ENCODE results near the gene GALNT17.

Gene GALNT17

DNA sequence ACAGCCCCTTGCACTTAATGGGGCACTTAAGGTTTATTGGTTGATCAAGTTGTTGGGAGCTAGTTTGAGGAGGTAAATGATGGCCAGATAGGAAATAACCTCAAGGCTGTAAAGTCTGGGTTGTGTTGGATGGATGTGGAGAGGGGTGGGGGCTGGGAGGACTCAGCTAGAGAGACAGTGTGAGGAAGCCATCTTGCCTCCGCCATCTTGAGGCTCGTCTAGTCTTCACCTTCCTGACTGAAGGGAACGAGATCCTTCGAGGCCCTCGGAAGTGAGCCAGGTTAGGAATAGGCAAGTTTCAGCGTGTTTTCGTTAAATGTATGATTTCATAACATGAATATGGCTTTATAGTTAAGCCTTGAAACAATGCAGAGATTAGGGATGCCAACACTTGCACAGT lies 5.5 kb downstream of the GALNT17 start:
- no peak for TF ChIP-seq ZNF274 (IDR thresholded peaks at IDR 0.05; ENCODE audit: low read depth, low read length)
- H3K4me3 ChIP-seq (ENCODE audit: low read length), result no peak overlapping the region

DNA sequence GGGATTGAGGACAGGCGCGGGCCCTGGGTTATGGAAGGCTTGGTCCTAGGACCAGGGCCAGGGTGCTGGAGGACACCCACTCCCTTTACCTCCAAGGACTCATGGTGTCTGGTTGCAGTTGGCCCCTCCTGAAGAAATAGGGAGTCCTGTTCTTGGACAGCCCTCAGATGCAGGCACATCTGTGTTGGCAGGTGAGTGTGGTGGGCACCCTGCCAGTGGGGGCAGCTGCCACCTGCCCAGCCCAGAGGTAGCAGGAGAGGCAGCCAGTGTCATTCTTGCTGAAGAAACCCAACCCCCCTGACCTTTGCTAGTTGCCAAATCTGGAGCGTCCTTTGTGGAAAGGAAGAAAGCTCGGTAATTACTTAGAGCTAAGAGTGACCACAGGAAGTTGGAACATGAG lies 8.3 kb downstream of the GALNT17 start:
- H3K4me3 ChIP-seq (ENCODE audit: low read length), result no peak overlapping the region
- TF ChIP-seq ZNF274 (IDR thresholded peaks at IDR 0.05; ENCODE audit: low read depth, low read length), result no peak

DNA sequence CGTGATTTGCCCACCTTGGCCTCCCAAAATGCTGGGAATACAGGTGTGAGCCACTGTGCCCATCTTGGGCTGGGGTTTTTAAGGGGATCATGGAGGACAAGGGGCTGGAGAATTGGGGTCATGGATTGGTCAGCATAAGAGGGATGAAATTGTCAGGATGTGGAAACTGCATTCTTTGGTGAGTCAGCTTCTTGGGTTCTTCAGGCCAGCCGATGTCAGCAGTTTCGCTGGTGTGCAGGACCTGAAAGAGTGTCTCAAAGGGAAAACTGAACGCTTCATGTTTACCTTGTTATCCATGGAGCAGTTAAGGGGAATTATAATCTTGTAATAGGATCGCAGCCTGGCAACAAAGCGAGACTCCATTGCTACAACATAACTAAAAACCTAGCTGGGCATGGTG lies 13.0 kb downstream of the GALNT17 start:
- TF ChIP-seq ZNF274 (IDR thresholded peaks at IDR 0.05; ENCODE audit: low read depth, low read length), result no peak
- H3K4me3 ChIP-seq (ENCODE audit: low read length), result no peak overlapping the region

DNA sequence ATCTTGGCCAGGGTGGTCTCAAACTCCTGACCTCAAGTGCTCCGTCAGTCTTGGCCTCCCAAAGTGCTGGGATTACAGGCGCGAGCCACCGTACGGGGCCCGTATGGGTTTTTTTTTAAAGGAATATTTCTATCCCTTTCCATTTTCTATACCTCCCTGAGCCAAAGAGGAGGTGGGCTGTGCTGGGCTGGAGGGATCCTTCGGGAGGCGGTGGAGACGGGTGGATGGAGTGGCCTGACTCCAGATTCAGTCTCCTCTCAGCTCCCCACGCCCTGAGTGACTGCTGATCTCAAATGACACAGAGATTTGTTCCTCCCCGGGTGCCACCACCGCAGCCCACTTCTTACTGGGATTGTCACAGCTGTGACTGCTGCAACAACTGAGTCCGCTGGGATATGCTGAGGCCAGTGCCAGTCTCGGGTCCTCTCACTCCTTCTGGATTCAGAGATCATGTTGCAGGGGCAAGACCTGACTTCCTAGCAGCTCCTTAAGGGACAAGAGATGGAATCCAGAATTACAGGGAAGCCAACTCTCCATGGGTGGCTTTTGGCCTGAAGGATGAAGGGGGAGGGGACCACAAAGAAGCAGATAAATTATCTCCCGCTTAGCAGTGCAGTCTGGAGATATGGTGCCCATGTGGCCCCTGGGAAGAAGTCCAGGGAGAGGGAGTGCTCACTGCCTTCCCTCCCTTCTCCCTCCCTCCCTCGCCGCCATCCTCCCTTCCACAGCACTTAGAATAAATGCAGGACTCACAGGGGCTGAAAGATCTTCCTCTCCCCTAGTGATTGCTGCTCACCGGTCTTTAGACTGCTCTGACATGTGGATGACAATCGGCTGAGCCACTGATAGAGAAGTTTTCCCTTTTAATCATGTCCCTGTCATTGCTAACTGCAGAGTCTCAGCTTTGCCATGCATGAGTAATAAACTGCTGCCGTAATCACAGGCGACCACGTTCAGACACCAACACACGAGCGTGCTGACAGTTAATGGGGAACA lies 14.3 kb downstream of the GALNT17 start:
- no peak overlapping the region for H3K4me3 ChIP-seq (ENCODE audit: low read length)
- TF ChIP-seq ZNF274 (IDR thresholded peaks at IDR 0.05; ENCODE audit: low read depth, low read length), result no peak

DNA sequence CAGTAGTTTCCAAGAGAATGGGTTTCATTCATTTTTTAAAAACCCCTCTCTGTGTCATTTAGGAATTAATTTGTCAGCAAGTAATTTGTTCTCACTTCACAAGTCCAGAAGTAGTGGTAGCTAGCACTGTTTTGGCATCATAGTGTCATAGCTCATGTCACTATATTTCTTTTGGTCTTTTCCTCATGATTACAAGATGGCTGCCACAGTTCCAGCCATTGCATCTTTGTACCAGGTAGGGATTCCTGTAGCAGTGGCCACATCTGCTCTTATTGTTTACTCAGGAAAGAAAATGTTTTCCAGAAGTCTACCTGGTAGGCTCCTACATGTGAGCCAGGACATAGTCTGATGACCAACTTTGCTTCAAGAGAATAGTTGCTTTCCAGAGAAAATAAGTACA lies 16.2 kb downstream of the GALNT17 start:
- TF ChIP-seq ZNF274 (IDR thresholded peaks at IDR 0.05; ENCODE audit: low read depth, low read length), result no peak
- no peak overlapping the region for H3K4me3 ChIP-seq (ENCODE audit: low read length)

DNA sequence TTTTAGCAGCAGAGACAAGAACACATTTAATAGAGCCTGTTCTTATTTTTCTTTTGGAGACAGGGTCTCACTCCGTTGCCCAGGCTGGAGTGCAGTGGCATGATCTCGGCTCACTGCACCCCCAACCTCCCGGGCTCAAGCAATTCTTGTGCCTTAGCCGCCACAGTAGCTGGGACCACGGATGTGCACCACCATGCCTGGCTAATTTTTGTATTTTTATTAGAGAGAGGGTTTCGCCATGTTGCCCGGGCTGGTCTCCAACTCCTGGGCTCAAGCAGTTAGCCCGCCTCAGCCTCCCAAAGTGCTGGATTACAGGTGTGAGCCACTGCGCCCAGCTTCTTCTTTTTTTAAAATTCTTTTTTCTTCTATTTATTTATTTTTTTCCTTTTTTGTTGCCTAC lies 23.3 kb downstream of the GALNT17 start:
- H3K4me3 ChIP-seq (ENCODE audit: low read length), result no peak overlapping the region
- TF ChIP-seq ZNF274 (IDR thresholded peaks at IDR 0.05; ENCODE audit: low read depth, low read length), result no peak

DNA sequence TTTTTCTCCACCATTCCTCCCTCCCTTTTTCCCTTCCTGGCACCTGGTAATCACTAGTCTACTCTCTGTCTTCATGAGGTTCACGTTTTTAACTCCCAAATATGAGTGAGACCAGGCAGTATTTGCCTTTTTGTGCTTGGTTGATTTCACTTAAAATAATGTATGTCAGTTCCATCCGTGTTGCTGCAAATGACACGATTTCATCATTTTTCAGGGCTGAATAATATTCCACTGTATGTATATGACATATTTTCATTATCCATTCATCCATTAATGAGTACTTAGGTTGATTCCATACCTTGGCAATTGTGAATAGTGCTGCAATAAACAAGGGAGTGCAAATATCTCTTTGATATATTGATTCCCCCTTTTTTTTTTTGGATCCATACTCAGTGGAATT lies 25.8 kb downstream of the GALNT17 start:
- no peak for TF ChIP-seq ZNF274 (IDR thresholded peaks at IDR 0.05; ENCODE audit: low read depth, low read length)
- no peak overlapping the region for H3K4me3 ChIP-seq (ENCODE audit: low read length)

DNA sequence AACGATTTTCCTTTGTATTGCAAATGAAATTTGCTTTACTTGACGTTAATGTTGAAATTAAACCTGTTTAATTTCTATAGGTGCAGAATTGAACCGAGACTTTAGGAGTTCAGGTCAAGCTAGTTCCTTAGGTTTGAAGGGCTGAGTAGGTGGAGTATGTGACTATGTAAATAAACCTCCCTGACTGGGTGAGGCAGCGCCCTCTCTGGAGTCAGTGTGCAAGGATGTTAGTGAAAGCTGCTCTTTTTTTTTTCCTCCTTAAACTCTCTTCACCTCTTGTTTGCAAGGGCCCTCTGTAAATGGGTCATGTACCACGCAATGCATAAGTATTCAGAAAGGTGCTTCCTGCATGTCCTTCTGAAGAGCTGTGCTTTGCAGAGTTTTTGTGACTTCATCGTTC lies 33.8 kb downstream of the GALNT17 start:
- H3K4me3 ChIP-seq (ENCODE audit: low read length), result no peak overlapping the region
- TF ChIP-seq ZNF274 (IDR thresholded peaks at IDR 0.05; ENCODE audit: low read depth, low read length), result no peak

DNA sequence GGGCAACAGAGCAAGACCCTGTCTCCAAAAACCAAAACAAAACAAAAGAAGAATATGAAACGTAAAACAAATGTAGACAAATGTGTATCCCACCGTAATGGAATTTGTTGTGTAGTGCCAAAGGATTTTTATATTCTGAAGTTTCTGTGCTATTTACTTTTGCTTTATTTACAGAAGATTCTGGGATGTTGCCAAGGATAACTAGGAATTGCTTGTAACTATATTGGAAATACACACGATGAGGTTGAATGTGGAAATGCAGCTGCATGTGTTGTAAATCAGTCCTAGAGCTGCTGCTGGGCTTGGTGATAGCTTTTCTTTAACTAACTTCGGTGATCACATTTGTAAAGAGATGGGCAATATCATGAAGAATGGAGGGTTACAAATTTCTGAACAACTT lies 39.5 kb downstream of the GALNT17 start:
- H3K4me3 ChIP-seq (ENCODE audit: low read length), result no peak overlapping the region
- TF ChIP-seq ZNF274 (IDR thresholded peaks at IDR 0.05; ENCODE audit: low read depth, low read length), result no peak

DNA sequence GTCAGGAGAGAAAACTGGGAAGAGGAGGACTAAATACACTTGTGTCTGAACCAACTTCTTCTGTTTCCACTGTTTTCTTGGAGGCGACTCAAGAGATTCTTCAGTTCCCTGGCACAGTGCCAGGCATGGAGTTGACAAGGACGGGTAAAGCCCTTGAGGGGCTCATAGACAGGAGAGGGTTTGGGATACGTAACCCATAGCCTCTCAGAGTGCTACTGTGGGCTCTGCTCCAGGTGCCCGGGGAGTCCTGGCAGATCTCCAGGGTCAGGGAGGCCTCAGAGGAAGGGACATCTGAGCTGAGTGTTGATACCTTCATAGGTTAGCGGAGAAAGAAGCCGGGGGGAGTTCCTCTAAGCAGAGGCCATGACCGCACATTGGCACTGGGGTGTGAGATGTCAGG lies 42.0 kb downstream of the GALNT17 start:
- TF ChIP-seq ZNF274 (IDR thresholded peaks at IDR 0.05; ENCODE audit: low read depth, low read length), result no peak
- H3K4me3 ChIP-seq (ENCODE audit: low read length), result no peak overlapping the region

DNA sequence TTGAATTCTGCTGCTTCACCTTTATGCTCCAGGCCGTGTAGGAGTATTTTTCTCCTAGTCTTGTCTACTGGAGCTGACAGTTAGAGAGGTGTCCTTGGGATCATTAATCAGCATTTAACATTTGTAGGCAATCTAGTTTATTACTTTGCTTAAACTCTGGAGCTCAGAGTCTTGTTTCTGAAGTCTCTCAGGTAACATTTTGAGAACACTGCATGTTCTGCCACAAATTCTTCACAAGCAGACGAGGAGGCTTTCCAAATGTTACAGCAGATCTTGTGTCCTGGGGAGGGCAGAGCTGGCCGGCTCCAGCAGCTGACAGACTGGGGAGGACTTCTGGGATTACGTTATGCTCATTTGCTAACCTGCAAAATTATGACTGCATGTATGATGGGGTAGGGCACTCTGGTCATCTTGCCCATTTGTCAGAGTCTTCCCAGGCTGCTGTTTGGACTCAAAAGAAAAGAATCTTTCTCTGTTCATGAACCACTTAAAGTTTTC lies 50.5 kb downstream of the GALNT17 start:
- no peak for TF ChIP-seq ZNF274 (IDR thresholded peaks at IDR 0.05; ENCODE audit: low read depth, low read length)
- H3K4me3 ChIP-seq (ENCODE audit: low read length), result no peak overlapping the region

DNA sequence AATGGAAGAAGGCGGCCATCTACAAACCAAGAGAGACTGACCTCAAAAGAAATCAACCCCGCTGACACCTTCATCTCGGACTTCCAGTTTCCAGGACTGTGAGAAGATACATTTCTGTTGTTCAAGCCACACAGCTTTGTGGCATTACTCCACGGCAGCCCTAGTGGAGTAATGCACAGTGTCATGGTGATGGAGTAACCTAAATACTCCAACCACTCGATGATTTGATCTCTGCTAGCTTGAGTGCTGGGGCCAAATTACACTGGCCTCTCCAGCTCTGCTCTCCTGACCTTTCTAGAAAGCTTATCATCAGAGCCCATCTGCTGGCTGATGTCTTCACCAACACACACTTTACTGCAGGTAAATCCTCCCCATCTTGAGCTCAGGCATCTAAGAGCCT lies 52.2 kb downstream of the GALNT17 start:
- H3K4me3 ChIP-seq (ENCODE audit: low read length), result no peak overlapping the region
- TF ChIP-seq ZNF274 (IDR thresholded peaks at IDR 0.05; ENCODE audit: low read depth, low read length), result no peak

DNA sequence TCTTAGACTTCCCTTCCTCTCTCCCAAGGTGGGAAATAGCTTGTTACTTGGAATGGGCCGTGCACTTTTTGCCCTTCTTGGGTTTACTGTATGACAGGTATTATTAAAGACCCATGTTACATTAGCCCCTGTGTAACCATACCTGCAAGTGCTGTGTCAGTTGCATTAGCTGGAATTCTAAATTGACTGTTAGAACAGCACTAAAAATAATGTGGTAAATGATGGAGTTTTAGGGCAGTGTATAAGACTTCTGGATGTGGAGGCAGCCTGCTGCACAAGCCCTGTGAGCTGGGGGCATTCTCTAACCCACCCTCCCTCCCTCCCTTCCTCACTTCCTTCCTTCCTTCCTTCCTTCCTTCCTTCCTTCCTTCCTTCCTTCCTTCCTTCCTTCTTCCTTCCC lies 52.7 kb downstream of the GALNT17 start:
- H3K4me3 ChIP-seq (ENCODE audit: low read length), result no peak overlapping the region
- no peak for TF ChIP-seq ZNF274 (IDR thresholded peaks at IDR 0.05; ENCODE audit: low read depth, low read length)

DNA sequence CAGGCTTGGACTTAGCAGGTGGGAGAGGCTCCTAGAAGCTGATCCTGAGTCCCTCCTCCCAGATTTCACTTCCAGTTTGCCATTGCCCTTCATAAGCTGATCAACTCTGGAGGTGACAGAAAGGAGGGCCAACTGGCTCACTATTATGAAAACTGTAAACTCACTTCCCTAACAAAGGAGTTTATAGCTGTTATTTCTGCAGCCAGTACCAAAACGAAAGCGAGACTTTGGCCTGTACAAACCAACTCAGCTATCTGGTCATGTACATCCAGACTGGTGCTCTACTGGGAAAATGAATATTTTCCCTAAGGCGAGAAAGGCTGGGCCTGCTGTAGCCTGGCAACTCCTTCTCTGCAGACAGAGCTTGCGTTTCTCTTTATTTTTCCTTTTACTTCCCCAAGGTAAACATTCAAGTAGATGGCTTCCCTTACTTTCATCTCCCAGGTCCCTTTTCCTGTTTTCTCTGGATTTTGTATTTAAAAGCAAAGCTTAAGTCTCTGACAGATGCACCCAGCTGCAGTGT lies 54.7 kb downstream of the GALNT17 start:
- no peak for TF ChIP-seq ZNF274 (IDR thresholded peaks at IDR 0.05; ENCODE audit: low read depth, low read length)
- H3K4me3 ChIP-seq (ENCODE audit: low read length), result no peak overlapping the region

DNA sequence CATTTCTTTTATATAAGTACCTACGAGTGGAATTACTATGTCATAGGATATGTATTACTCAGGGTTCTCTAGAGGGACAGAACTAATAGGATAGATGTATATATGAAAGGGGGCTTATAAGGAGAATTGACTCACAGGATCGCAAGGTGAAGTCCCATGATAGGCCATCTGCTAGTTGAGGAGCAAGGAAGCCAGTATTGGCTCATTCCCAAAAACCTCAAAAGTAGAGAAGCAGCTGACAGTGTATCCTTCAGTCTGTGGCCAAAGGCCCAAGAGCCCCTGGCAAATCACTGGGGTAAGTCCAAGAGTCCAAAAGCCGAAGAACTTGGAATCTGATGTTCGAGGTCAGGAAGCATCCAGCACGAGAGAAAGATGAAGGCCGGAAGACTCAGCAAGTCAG lies 59.8 kb downstream of the GALNT17 start:
- H3K4me3 ChIP-seq (ENCODE audit: low read length), result no peak overlapping the region
- TF ChIP-seq ZNF274 (IDR thresholded peaks at IDR 0.05; ENCODE audit: low read depth, low read length), result no peak
